Stimulated activated CD4-positive, alpha-beta T cell treated with anti-CD3 and anti-CD28 coated beads, Interleukin-4, amount 100 ng/mL, for 1 hour (primary cell): ENCODE results near the gene C6orf132.
A peak's percentile ranks its signal among the peaks of the same experiment; 100 is the strongest.
"Not testable (repeated sequence)": the region's sequence is repeated elsewhere in the genome, so short reads cannot be mapped to it uniquely, and the experiment has no call there.

Experiments
- DNase-seq: peaks from one replicate; pipeline ENCODE4 v3.0.0-alpha.2; 2020

The C6orf132 gene, protein sequence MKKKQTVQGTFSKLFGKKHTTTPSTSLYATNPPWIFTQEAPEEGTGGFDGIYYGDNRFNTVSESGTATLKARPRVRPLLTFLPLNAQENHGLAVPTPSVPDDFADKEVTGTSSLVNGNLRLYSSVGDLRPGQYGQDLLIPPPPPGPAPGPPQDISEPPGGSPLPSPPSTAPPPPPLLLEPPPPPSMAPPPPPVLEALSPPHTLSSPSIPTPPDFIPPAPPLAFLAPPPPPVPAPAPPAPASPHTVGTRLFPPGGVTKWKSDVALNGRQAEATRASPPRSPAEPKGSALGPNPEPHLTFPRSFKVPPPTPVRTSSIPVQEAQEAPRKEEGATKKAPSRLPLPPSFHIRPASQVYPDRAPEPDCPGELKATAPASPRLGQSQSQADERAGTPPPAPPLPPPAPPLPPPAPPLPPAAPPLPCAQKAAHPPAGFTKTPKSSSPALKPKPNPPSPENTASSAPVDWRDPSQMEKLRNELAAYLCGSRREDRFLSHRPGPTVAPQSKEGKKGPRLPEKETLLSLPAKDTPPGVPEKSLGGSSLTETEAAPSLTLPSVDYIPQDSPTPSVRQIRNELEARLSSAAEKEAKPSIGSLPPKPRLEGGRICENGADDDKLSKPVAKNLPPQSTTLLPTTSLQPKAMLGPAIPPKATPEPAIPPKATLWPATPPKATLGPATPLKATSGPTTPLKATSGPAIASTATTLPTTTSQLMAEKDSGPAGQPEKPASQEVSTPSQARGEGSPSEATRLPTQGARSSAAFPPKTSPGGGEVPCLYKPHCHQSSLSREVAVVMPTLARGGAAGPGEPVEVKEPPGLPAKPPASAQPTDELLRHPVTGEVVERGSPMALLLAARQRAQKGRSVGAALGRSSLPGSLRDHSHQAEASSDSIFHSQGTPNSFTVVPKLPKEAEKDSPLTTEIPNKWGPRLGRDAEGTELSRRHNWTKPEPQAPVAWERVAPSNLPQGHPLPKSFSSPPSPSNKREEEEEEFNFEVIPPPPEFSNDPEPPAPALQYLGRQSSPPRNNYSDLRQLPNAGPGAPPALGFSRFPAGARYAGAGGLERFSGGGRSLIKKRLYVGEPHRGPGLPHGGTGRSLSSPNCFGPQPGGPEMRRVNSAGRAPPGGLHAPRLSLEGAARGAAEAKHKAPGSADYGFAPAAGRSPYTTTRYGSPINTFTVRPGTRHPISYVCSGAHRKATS

DNA sequence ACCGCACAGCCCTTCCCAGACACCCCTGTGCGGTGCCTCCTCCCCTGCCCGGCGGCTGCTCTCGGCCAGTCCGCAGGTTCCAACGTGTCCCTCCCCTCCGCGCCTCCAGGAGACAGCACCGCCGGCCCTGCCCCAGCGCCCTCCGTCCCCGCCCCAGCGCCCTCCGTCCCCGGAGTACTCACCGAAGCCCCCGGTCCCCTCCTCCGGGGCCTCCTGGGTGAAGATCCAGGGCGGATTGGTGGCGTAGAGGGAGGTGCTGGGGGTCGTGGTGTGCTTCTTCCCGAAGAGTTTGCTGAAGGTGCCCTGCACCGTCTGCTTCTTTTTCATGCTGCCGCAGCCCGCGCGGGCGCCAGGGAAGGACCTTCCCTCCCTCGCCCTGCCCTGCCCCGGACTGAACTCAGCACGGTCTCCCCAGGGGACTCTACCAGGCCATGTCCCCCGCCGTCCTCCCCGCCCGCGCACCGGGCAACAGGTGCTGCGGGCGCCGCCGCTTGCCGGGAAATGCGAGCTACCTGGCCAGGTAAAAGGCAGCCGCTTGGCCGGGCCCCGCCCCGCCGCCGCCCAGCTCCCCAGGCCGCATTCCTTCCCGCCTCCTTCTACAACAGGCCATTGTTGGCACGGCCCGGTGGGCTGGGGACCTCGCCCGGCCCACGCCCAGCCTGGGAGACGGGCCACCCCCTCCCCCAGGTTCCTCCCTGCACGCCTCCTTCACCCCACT is at the start of gene C6orf132:
C6orf132 (minus strand) TSS at position 503 of the 718 bp plus-strand sequence; CDS start at position 327, 176 bp downstream.
- no peak for DNase-seq

GRCh38 chr6:42190554-42191183 is 48.2 kb upstream of the C6orf132 start:
- DNase-seq, result no peak

DNA sequence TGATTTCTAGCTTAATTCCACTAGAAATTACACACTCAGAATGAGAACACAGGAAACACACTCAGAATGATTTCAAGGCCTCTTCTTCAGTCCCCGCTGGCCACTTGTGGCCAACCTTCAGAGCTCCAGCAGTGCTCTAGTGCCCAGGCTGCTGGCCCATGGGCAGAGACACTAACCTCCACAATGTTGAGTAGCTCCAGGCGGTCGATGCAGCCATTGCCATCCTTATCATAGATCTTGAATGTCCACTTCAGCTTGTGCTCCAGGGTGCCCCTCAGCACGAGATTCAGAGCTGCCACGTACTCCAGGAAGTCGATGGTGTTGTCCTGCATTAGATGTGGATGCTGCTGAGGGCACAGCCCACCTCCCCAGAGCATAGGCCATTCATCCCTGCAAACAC is 46.0 kb upstream of the C6orf132 start:
- DNase-seq, result no peak

DNA sequence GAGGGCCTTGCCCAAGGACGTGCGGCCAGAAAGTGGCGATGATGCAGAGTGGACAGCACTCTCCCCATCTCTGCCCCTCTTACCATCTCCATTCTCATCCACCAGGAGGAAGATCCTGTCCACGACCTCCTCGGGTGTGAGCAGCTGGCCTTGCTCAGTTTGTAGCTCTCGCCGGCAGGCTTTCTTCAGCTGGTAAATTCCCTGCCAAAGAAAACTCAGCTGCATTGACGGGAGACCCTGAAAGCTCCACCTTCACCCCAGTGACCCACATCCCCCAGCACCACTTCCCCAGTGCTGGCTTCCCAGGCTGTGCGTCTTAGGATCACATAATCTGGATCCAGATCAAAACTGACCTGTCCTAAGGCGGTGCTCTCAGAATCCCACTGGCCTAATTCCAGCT is 43.2 kb upstream of the C6orf132 start:
- no peak for DNase-seq

- DNase-seq, result no peak
These were observed 42.1 kb upstream of the C6orf132 start for GRCh38 chr6:42184475-42184874.

DNA sequence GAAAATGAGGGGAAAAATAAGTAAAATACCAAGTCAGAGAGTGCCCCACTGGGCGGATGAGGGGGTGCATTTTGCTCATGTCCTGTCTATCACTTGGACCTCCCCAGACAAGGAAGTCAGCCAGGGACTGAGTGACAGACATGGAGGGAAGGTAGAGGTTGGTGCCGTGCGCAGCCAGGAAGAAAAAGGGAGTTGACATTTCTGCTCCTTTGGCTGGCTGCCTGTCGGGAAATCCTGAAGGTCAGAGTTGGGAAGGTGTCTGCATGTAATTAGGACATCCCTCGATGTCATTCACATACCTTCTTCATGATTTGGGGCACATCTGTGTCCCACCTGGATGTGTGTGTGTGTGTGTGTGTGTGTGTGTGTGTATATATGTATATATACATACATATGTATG is 39.7 kb upstream of the C6orf132 start:
- DNase-seq, result no peak

- DNase-seq, result peak; percentile 9
These were observed 37.5 kb upstream of the C6orf132 start for GRCh38 chr6:42179945-42180313.

- no peak for DNase-seq
These were observed 37.0 kb upstream of the C6orf132 start for GRCh38 chr6:42179261-42179944.

GRCh38 chr6:42177514-42178364 is 35.3 kb upstream of the C6orf132 start:
- peak; percentile 23 for DNase-seq

- no peak for DNase-seq
These were observed 34.6 kb upstream of the C6orf132 start for GRCh38 chr6:42176981-42177380.

DNA sequence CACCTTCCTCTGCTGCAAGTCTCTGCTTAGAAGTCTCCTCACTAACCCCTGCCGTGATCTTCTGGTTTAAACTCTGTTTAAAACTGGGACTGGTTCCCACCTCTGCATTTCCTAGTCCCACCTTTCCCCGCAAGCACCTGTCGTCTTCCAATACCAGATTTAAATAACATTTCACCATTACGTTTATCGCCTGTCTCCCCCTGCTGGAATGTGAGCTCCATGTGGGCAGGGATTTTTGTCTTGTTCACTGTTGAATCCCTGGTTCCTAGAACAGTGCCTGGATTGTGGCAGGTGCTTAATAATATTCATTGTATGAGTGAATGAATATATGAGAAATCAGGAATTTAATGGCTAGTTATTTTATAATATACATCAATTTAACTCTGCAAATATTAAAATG is 33.4 kb upstream of the C6orf132 start:
- DNase-seq, result no peak

DNA sequence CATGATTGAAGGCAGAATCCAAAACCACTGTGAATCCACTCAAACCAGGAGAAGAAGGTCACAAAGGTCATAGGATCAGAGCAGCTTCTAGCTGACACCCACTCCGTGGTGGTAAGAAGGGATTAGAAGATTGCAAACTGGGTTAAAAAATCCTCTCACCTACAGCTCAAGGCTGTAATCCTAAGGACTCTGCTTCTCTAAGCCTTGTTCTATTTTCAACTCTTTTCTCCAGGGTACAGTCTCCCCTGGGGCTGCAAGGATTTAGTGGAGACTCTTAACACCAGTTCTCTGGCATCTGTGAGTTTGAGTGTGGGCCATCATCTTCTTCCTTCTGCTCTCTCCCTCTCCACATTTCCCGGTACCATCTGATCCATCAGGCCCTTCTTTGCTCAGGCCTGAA is 30.7 kb upstream of the C6orf132 start, which contains the start of gene GUCA1A:
GUCA1A (plus strand) TSS at position 264 of the 400 bp plus-strand sequence. CDS start 250 bp downstream, outside the sequence.
- no peak for DNase-seq

GRCh38 chr6:42171813-42172581 is 29.6 kb upstream of the C6orf132 start:
- no peak for DNase-seq

GRCh38 chr6:42169780-42170179 is 27.4 kb upstream of the C6orf132 start:
- not testable (repeated sequence) for DNase-seq

GRCh38 chr6:42168650-42169049 is 26.2 kb upstream of the C6orf132 start:
- DNase-seq, result no peak

- peak; percentile 69 for DNase-seq
These were observed 24.2 kb upstream of the C6orf132 start for GRCh38 chr6:42166444-42167141.

- DNase-seq, result no peak
These were observed 22.6 kb upstream of the C6orf132 start for GRCh38 chr6:42165016-42165415.

GRCh38 chr6:42163981-42164380 is 21.6 kb upstream of the C6orf132 start:
- no peak for DNase-seq

GRCh38 chr6:42162812-42163211 is 20.4 kb upstream of the C6orf132 start:
- no peak for DNase-seq
